OCI-LY1 (cell line): ENCODE data around the gene LHX3.

Experiments
- H2AFZ ChIP-seq: fragments of 200-600 bp; sonication (generic), shearing (Covaris generic); 2 replicates; pipeline ENCODE4 v1.6.0; 2014; ENCODE audit warnings: antibody characterized with exemption, mild to moderate bottlenecking, low read length
- H3F3A ChIP-seq: fragments of 200-600 bp; sonication (generic), shearing (Covaris generic); 2 replicates; pipeline ENCODE4 v1.6.0; 2014; ENCODE audit warnings: mild to moderate bottlenecking, antibody characterized with exemption, low read length, moderate library complexity; ENCODE audit not compliant: insufficient read depth
- H3K27ac ChIP-seq: fragments of 200-600 bp; sonication (generic); 2 replicates; pipeline ENCODE4 v1.5.1; 2014; ENCODE audit warnings: low read length, mixed run types, mild to moderate bottlenecking, low read depth; ENCODE audit not compliant: poor library complexity, severe bottlenecking
- H3K27me3 ChIP-seq: fragments of 200-600 bp; sonication (generic); 2 replicates; pipeline ENCODE4 v1.6.0; 2014; ENCODE audit warnings: antibody characterized with exemption, mild to moderate bottlenecking, low read length, moderate library complexity; ENCODE audit not compliant: insufficient read depth
- H3K36me3 ChIP-seq: fragments of 200-600 bp; sonication (generic); 2 replicates; pipeline ENCODE4 v1.6.1; 2014; ENCODE audit warnings: mild to moderate bottlenecking, antibody characterized with exemption, low read length, moderate library complexity, mixed read lengths; ENCODE audit not compliant: insufficient read depth
- H3K4me1 ChIP-seq: fragments of 200-600 bp; sonication (generic); 2 replicates; pipeline ENCODE4 v1.5.1; 2014; ENCODE audit warnings: mild to moderate bottlenecking, low read length, moderate library complexity; ENCODE audit not compliant: insufficient read depth, severe bottlenecking
- H3K4me2 ChIP-seq: fragments of 200-600 bp; sonication (generic), shearing (Covaris generic); 2 replicates; pipeline ENCODE4 v1.6.1; 2014; ENCODE audit warnings: low read length
- H3K4me3 ChIP-seq: fragments of 200-600 bp; sonication (generic); 2 replicates; pipeline ENCODE4 v1.5.1; 2014; ENCODE audit warnings: low read length, low read depth, mild to moderate bottlenecking, mixed read lengths; ENCODE audit not compliant: poor library complexity, severe bottlenecking
- H3K79me2 ChIP-seq: fragments of 200-600 bp; shearing (Covaris generic); 2 replicates; pipeline ENCODE4 v1.6.1; 2016; ENCODE audit warnings: mixed run types, low read length, mixed read lengths; ENCODE audit not compliant: insufficient read depth
- H3K9ac ChIP-seq: fragments of 200-600 bp; sonication (generic), shearing (Covaris generic); 2 replicates; pipeline ENCODE4 v1.6.1; 2014; ENCODE audit warnings: mild to moderate bottlenecking, low read length, mixed read lengths
- H3K9me2 ChIP-seq: fragments of 200-600 bp; sonication (generic), shearing (Covaris generic); 2 replicates; pipeline ENCODE4 v1.6.1; 2014; ENCODE audit warnings: low read depth, mild to moderate bottlenecking, low read length, mixed read lengths
- H3K9me3 ChIP-seq: fragments of 200-600 bp; shearing (Covaris generic); 2 replicates; pipeline ENCODE4 v1.6.1; 2014; ENCODE audit warnings: low read length, mixed read lengths
- H4K20me1 ChIP-seq: fragments of 200-600 bp; sonication (generic), shearing (Covaris generic); 2 replicates; pipeline ENCODE4 v1.6.0; 2016; ENCODE audit warnings: mild to moderate bottlenecking, low read length; ENCODE audit not compliant: insufficient read depth
- CTCF ChIP-seq: fragments of 200-600 bp; sonication (generic), shearing (Covaris generic); IDR thresholded peaks from 2 replicates; pipeline ENCODE4 v1.5.1; 2017; ENCODE audit warnings: mild to moderate bottlenecking, antibody characterized with exemption, low read length, moderate library complexity, mixed read lengths
- EZH2 ChIP-seq: fragments of 200-600 bp; sonication (generic), shearing (Covaris generic); IDR thresholded peaks from 2 replicates; pipeline ENCODE4 v1.8.0; 2017; ENCODE audit warnings: borderline replicate concordance, mixed run types, mild to moderate bottlenecking, antibody characterized with exemption, low read length, moderate library complexity, mixed read lengths

Gene LHX3

GRCh38 chr9:136209786-136210185 lies 4.9 kb upstream of the LHX3 start:
- no peak overlapping the region for H3K4me3 ChIP-seq
- H3K9ac ChIP-seq, result no peak overlapping the region
- peaks cover 88% of the 10 kb centered on the region for H3K36me3 ChIP-seq
- no peak overlapping the region for H3K4me2 ChIP-seq
- no peaks in the 10 kb centered on the region for H3K9me2 ChIP-seq
- H3K4me1 ChIP-seq, result peaks cover 57% of the 10 kb centered on the region
- no peaks in the 10 kb centered on the region for H4K20me1 ChIP-seq
- TF ChIP-seq EZH2 (no peak), CTCF (no peak)
- peak overlapping the region; percentile 86 for H3K27ac ChIP-seq
- H3K9me3 ChIP-seq, result peaks cover 6% of the 10 kb centered on the region; the same call in 1 of the 2 replicates
- no peaks in the 10 kb centered on the region; the same call in 1 of the 2 replicates for H3F3A ChIP-seq
- H2AFZ ChIP-seq, result no peak overlapping the region
- peaks cover under 1% of the 10 kb centered on the region; the same call in 1 of the 2 replicates for H3K27me3 ChIP-seq
- no peaks in the 10 kb centered on the region for H3K79me2 ChIP-seq

GRCh38 chr9:136209232-136209631 lies 4.3 kb upstream of the LHX3 start:
- no peaks in the 10 kb centered on the region for H4K20me1 ChIP-seq
- H3K27me3 ChIP-seq, result peaks cover 6% of the 10 kb centered on the region; the same call in 1 of the 2 replicates
- no peaks in the 10 kb centered on the region for H3K79me2 ChIP-seq
- no peak overlapping the region; the same call in 1 of the 2 replicates for H3K4me2 ChIP-seq
- H3K4me3 ChIP-seq, result no peak overlapping the region
- H3K9me3 ChIP-seq, result peaks cover 6% of the 10 kb centered on the region; the same call in 1 of the 2 replicates
- peak overlapping the region; percentile 9; the same call in 1 of the 2 replicates for H3K9ac ChIP-seq
- H3F3A ChIP-seq, result no peaks in the 10 kb centered on the region; the same call in 1 of the 2 replicates
- TF ChIP-seq EZH2 (no peak), CTCF (no peak)
- peak overlapping the region; percentile 86 for H3K27ac ChIP-seq
- no peak overlapping the region for H2AFZ ChIP-seq
- H3K36me3 ChIP-seq, result peaks cover 83% of the 10 kb centered on the region
- H3K4me1 ChIP-seq, result peaks cover 57% of the 10 kb centered on the region
- H3K9me2 ChIP-seq, result no peaks in the 10 kb centered on the region

GRCh38 chr9:136208675-136209074 lies 3.7 kb upstream of the LHX3 start:
- Histone ChIP-seq H4K20me1 (no peaks in the 10 kb centered on the region), H3K4me2 (no peak overlapping the region; the same call in 1 of the 2 replicates), H3K79me2 (no peaks in the 10 kb centered on the region), H3K9me3 (peaks cover 2% of the 10 kb centered on the region; the same call in 1 of the 2 replicates), H3K4me1 (peaks cover 57% of the 10 kb centered on the region), H3K9me2 (no peaks in the 10 kb centered on the region), H3K27me3 (peaks cover 6% of the 10 kb centered on the region; the same call in 1 of the 2 replicates), H3K4me3 (no peak overlapping the region), H3K9ac (peak overlapping the region; percentile 9; the same call in 1 of the 2 replicates), H3F3A (no peaks in the 10 kb centered on the region; the same call in 1 of the 2 replicates), H3K36me3 (peaks cover 77% of the 10 kb centered on the region), H2AFZ (no peak overlapping the region), H3K27ac (peak overlapping the region; percentile 86)
- TF ChIP-seq EZH2 (no peak), CTCF (no peak)
